Liver (tissue), 9 donors: Measurements from ENCODE around the gene ANTXR1. TPM values are rescaled to one million over a fixed set of nuclear protein-coding genes. Genes with fewer than 3 reads are reported as not detected.

ENCODE experiments used
- DNase-seq: peaks from one replicate; pipeline ENCODE4 v3.0.0-alpha.2; 2017; ENCODE audit warnings: low spot score
- H3K27ac ChIP-seq, 2 donors: one replicate each; pipeline ENCODE4 v1.7.0; 2013; ENCODE audit warnings: inconsistent platforms in 2 of 2, low read length in 2 of 2, control low read depth in 1 of 2, low read depth in 1 of 2, mild to moderate bottlenecking in 1 of 2
- H3K27me3 ChIP-seq, 4 donors: one replicate each; pipeline versions ENCODE4 v1.6.1 to v1.7.0; 2013; ENCODE audit warnings: low read length in 3 of 4, inconsistent platforms in 1 of 4, mild to moderate bottlenecking in 1 of 4, moderate library complexity in 1 of 4; ENCODE audit not compliant: control insufficient read depth in 4 of 4, insufficient read depth in 4 of 4
- H3K36me3 ChIP-seq, 4 donors: one replicate each; pipeline versions ENCODE4 v1.6.1 to v1.7.0; 2013; ENCODE audit warnings: low read length in 3 of 4, mild to moderate bottlenecking in 3 of 4, low read depth in 1 of 4, moderate library complexity in 1 of 4; ENCODE audit not compliant: control insufficient read depth in 4 of 4, insufficient read depth in 3 of 4
- H3K4me1 ChIP-seq, 4 donors: one replicate each; pipeline versions ENCODE4 v1.6.1 to v1.7.0; 2013; ENCODE audit warnings: low read length in 3 of 4, mild to moderate bottlenecking in 3 of 4, moderate library complexity in 1 of 4; ENCODE audit not compliant: control insufficient read depth in 4 of 4, insufficient read depth in 4 of 4
- H3K4me3 ChIP-seq, 3 donors: one replicate each; pipeline versions ENCODE4 v1.6.1 to v1.7.0; 2013; ENCODE audit warnings: low read length in 3 of 3, control low read depth in 1 of 3, low read depth in 1 of 3, mild to moderate bottlenecking in 1 of 3
- H3K9ac ChIP-seq, 2 donors: one replicate each; pipeline ENCODE4 v1.7.0; 2013; ENCODE audit warnings: low read length in 2 of 2, mild to moderate bottlenecking in 2 of 2, moderate library complexity in 2 of 2, control low read depth in 1 of 2, low read depth in 1 of 2
- H3K9me3 ChIP-seq, 4 donors: one replicate each; pipeline versions ENCODE4 v1.6.1 to v1.7.0; 2013; ENCODE audit warnings: low read length in 3 of 4; ENCODE audit not compliant: control insufficient read depth in 4 of 4
- ATF3 ChIP-seq: IDR thresholded peaks from 2 replicates; pipeline ENCODE4 v1.6.1; 2016; ENCODE audit warnings: antibody characterized with exemption
- CTCF ChIP-seq: fragments of 150-350 bp; IDR thresholded peaks from 2 replicates; pipeline ENCODE4 v1.5.1; 2017; ENCODE audit warnings: improper control_type of control experiment, low read depth, low read length; ENCODE audit not compliant: missing input control
- EGR1 ChIP-seq, 2 donors: IDR thresholded peaks; 2 replicates each; pipeline ENCODE4 v1.6.1; 2016 to 2018; ENCODE audit warnings: antibody characterized with exemption in 2 of 2, low read depth in 2 of 2
- FOXA1 ChIP-seq: IDR thresholded peaks from 2 replicates; pipeline ENCODE4 v1.6.1; 2016; ENCODE audit warnings: antibody characterized with exemption
- FOXA2 ChIP-seq: IDR thresholded peaks from 2 replicates; pipeline ENCODE4 v1.6.1; 2016; ENCODE audit warnings: antibody characterized with exemption
- HNF4G ChIP-seq: IDR thresholded peaks from 2 replicates; pipeline ENCODE4 v1.6.1; 2016; ENCODE audit warnings: antibody characterized with exemption
- JUND ChIP-seq, 2 donors: IDR thresholded peaks; 2 replicates each; pipeline ENCODE4 v1.6.1; 2016; ENCODE audit warnings: antibody characterized with exemption in 2 of 2
- NR2F2 ChIP-seq: IDR thresholded peaks from 2 replicates; pipeline ENCODE4 v1.6.1; 2016; ENCODE audit warnings: antibody characterized with exemption
- RAD21 ChIP-seq, 2 donors: IDR thresholded peaks; 2 replicates each; pipeline ENCODE4 v1.6.1; 2016; ENCODE audit warnings: antibody characterized with exemption in 2 of 2, mild to moderate bottlenecking in 2 of 2
- REST ChIP-seq: IDR thresholded peaks from 2 replicates; pipeline ENCODE4 v1.6.1; 2016; ENCODE audit warnings: antibody characterized with exemption, mild to moderate bottlenecking
- RXRA ChIP-seq, 2 donors: IDR thresholded peaks; 2 replicates each; pipeline ENCODE4 v1.6.1; 2017 to 2018; ENCODE audit warnings: antibody characterized with exemption in 2 of 2, mild to moderate bottlenecking in 1 of 2
- SP1 ChIP-seq: IDR thresholded peaks from 2 replicates; pipeline ENCODE4 v1.6.1; 2018; ENCODE audit warnings: antibody characterized with exemption, mild to moderate bottlenecking
- TAF1 ChIP-seq: conservative IDR thresholded peaks from 2 replicates; pipeline ENCODE4 v1.6.1; 2016; ENCODE audit warnings: antibody characterized with exemption, mild to moderate bottlenecking
- YY1 ChIP-seq: IDR thresholded peaks from 2 replicates; pipeline ENCODE4 v1.6.1; 2016; ENCODE audit warnings: antibody characterized with exemption, mild to moderate bottlenecking
- ZBTB33 ChIP-seq: IDR thresholded peaks from 2 replicates; pipeline ENCODE4 v1.6.1; 2016; ENCODE audit warnings: antibody characterized with exemption
- WGBS: extraction: QIAGEN DNeasy Blood & Tissue Kit; methylation state at CpG from one replicate; pipeline ENCODE4 v1.1.7; 2013; 5-methylcytosine and 5-hydroxymethylcytosine counted together
- polyA plus RNA-seq, 2 donors: library from polyadenylated mRNA; stranded (reverse) in 1 of 2; unstranded in 1 of 2; fragments of 200-250 nt in 1 of 2; fragments of >200 nt in 1 of 2; fragmentation: Nextera tagmentation in 1 of 2; extraction: Ambion mirVana in 1 of 2; gene quantifications; one replicate each; pipeline versions ENCODE4 v1.2.1 to v1.2.3, GENCODE V29; 2013 to 2015
- total RNA-seq, 2 donors: library from RNA; depleted of rRNA; stranded (reverse); fragments of >200 nt; gene quantifications; one replicate each; pipeline ENCODE4 v1.2.3, GENCODE V29; 2014
- donor health status: healthy.
- donor health status: healthy.
- donor health status: healthy.
- donor health status: healthy.
- donor health status: healthy.

ANTXR1 gene
- total and polyA plus RNA-seq, 4 donors = 0.60 to 3.6 (median 1.8) TPM

- TF ChIP-seq RAD21 (IDR thresholded peaks at IDR 0.05) (no peak), HNF4G (no peak), SP1 (no peak)
These were observed 20.0 kb upstream of the ANTXR1 start (continued) for GRCh38 chr2:68992933-68993332.

- Histone ChIP-seq H3K27ac (no peak overlapping the region), H3K9ac (no peak overlapping the region), H3K27me3 (no peaks in the 10 kb centered on the region), H3K36me3 (no peaks in the 10 kb centered on the region), H3K4me1 (peaks cover 3 to 8% (median 5%) of the 10 kb centered on the region in 4 donors), H3K9me3 (no peaks in the 10 kb centered on the region), H3K4me3 (no peak overlapping the region)
- no peak for DNase-seq
- TF ChIP-seq RAD21 (IDR thresholded peaks at IDR 0.05) (no peak), FOXA2 (no peak), JUND (IDR thresholded peaks at IDR 0.05) (no peak), NR2F2 (no peak), TAF1 (no peak), REST (no peak), CTCF (no peak), YY1 (no peak), ZBTB33 (no peak), ATF3 (no peak), EGR1 (IDR thresholded peaks at IDR 0.05; ENCODE audit: low read depth in 2 of 2) (no peak), RXRA (IDR thresholded peaks at IDR 0.05) (no peak), FOXA1 (no peak)
- 85% methylated on average over 7 of the region's 7 CpGs for WGBS
These were observed 19.3 kb upstream of the ANTXR1 start for GRCh38 chr2:68993660-68994059.

- peaks cover 0 to 2% (median 0%) of the 10 kb centered on the region in 4 donors for H3K4me1 ChIP-seq
- no peaks in the 10 kb centered on the region for H3K36me3 ChIP-seq
- H3K27me3 ChIP-seq = no peaks in the 10 kb centered on the region
- H3K4me3 ChIP-seq = no peak overlapping the region
- no peak for DNase-seq
- no peaks in the 10 kb centered on the region for H3K9me3 ChIP-seq
- H3K27ac ChIP-seq = no peak overlapping the region
- H3K9ac ChIP-seq = no peak overlapping the region
- TF ChIP-seq HNF4G = no peak
- no peak for TF ChIP-seq FOXA1
- TF ChIP-seq YY1 = no peak
- WGBS = 80% methylated on average over 4 of the region's 4 CpGs
These were observed 18.1 kb upstream of the ANTXR1 start for GRCh38 chr2:68994864-68995263.
